HG03097 (cell line): ENCODE measurements around the gene CDCA7.
A peak's percentile ranks its signal among the peaks of the same experiment; 100 is the strongest.
"Not testable (repeated sequence)": the region's sequence is repeated elsewhere in the genome, so short reads cannot be mapped to it uniquely, and the experiment has no call there.

Experiments used
- ATAC-seq: cut with Tn5 transposase; IDR thresholded peaks from one replicate; pipeline ENCODE4 v1.9.1; 2021; ENCODE audit not compliant: unreplicated experiment, low FRiP score

CDCA7 gene

DNA sequence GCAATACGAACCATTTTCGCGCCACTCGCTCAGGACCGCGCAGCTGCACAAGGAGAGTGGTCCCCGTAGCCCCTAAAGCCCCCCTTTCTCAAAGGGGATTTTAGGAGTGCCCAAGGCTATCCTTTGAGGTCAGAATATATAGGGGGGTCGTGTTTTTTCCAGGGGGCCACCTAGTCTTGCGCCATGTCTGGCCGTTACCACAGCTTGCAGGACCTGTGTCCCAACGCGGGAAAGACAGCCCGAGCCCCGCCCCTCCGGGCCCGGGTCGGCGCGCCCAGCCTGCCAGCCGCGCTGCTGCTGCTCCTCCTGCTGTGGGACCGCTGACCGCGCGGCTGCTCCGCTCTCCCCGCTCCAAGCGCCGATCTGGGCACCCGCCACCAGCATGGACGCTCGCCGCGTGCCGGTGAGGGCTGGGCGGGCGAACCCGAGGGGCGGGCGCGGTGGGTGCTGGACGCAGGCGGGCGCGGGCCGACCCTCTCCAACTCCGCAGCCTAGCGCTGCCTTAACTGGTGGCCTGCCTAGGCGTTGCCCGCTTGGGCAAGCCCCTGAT lies at the start of gene CDCA7:
Gene CDCA7, plus strand, starts transcription at position 291 of the 550 bp plus-strand sequence. Its CDS starts 92 bp downstream, at position 383.
- peak; percentile 65 for ATAC-seq

DNA sequence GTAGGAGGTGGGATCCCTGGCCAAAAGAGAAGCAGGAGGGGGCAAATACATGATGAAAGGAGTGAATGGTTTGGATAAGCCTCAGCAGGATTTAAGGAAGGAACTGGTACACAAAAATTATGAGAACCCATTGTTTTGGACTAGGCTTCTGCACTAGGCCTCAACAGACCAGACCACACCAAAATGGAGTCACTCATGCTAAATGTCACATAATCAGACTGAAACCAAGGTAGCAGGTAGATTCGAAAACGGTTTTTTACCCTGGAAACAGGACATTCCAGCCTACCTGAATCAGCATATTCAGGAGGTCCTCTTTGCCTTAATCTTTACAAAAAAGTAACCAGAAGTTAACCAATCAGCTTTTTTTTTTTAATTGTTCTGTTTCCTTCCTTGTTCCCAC lies 49.4 kb upstream of the CDCA7 start:
- no peak for ATAC-seq

DNA sequence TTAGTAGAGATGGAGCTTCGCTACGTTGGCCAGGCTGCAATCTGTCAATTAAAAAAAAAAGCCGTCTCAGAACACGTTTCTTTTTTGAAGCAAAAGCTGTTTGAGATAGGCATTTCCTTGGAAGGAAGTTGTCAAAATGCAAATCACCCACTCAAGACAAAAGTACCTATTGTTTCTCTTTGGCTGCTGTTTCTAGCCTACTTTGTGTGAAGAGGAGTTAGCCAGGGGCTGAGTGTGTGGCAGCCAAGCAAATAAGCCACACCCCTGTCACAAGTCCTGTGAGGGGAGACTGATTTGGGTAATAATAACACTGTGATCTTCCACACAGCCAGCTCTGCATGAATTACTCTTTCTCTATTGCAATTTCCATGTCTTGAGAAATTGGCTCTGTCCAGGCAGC lies 47.4 kb upstream of the CDCA7 start:
- no peak for ATAC-seq

DNA sequence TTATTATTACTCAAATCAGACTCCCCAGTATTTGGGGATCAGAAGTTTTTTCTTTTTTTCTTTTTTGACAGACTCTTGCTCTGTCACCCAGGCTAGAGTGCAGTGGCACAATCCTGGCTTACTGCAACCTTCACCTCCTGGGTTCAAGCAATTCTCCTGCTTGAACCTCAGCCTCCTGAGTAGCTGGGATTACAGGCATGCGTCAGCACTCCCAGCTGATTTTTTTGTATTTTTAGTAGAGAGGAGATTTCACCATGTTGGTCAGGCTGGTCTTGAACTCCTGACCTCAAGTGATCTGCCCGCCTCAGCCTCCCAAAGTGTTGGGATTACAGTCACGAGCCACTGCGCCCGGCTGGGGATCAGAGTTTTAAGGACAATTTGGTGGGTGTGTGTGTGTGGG lies 45.3 kb upstream of the CDCA7 start:
- not testable (repeated sequence) for ATAC-seq

DNA sequence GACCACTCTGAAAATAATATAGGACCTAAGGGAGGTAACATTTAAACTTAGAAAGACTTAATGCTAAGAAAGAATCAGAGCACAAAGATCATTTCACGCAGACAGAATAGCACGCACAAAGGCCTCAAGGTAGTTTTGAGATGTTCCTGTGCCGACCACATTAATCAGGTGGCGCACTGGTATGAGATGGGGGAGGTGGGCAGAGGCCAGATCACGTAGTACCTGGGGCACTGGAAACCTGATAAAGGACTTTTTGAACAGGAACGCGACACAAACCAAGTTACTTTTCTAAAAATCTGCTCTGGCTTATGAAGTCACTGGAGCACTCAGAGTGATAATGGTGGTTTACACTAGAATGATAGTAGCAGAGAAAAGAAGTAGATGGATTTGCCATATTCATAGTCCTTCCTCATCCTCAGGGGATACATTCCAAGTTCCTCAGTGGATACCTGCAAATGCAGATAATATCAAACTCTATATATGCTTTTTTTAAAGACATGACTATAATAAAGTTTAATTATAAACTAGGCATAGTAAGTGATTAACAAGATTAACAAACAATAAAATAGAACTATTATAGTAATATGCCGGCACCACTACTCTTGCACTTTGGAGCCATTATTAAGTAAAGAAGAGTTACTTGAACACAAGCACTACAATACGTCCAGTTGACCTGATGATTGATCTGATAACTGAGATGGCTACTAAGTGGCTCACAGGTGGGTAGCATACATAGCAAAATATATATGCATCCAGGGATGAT lies 42.6 kb upstream of the CDCA7 start:
- ATAC-seq, result no peak

DNA sequence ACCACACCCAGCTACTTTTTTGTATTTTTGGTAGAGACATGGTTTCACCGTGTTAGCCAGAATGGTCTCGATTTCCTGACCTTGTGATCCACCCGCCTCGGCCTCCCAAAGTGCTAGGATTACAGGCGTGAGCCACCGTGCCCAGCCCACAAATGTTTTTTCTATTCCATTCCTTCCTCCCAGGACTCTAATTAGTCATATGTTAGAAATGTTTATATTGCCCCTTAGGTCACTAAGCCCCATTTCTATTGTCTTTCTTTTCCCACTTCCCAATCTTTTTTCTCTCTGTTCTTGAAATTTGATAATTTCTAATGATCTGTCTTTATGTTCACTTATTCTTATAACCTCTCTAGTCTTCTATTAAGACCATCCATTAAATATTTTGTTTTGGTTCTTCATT lies 31.3 kb upstream of the CDCA7 start:
- no peak for ATAC-seq

DNA sequence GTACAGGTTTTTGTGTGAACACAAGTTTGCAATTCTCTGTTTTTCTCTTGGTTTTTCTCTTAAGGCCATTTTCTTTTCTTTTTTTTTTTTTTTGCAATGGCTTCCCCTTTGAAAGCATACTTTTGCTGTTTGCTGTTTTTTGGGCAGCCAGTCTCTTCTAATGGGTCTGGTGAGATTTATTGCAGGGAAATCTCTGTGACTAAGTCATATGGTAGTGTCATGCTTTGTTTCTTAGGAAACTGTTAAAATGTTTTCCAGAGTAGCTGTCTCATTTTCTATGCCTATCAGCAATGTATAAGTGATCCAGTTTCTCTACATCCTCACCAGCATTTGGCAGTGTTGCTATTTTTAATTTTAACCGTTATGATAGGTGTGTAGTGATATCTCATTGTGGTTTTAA lies 27.9 kb upstream of the CDCA7 start:
- no peak for ATAC-seq

DNA sequence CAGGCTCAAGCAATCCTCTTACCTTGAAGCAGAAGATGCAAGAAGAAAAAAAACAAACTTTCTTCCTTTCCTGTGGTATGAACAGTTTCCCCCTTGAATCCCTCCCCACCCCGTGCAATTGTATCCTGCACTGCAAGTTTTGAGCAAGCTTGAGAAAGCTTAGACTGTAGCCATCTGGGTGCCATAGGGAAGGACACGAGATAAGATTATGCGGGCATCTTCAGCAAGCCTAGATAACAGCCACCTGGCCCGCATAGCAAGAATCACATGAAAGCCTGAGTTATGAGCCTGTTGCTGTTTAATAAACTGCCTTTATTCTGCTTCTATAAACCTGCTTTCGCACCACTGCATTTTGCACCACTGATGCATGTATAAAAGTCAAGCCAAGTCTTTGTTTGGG lies 27.3 kb upstream of the CDCA7 start:
- ATAC-seq, result no peak

DNA sequence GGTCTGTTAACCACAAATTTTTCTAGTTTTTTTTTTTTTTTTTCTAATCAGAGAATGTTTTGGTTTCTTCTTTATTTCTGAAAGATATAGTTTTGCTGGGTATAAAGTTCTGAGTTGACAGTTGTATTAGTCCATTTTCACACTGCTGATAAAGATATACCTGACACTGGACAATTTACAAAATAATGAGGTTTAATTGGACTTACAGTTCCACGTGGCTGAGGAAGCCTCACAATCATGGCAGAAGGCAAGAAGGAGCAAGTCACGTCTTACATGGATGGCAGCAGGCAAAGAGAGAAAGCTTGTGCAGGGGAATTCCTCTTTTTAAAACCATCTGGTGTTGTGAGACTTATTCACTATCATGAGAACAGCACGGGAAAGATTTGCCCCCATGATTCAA lies 21.7 kb upstream of the CDCA7 start:
- not testable (repeated sequence) for ATAC-seq

DNA sequence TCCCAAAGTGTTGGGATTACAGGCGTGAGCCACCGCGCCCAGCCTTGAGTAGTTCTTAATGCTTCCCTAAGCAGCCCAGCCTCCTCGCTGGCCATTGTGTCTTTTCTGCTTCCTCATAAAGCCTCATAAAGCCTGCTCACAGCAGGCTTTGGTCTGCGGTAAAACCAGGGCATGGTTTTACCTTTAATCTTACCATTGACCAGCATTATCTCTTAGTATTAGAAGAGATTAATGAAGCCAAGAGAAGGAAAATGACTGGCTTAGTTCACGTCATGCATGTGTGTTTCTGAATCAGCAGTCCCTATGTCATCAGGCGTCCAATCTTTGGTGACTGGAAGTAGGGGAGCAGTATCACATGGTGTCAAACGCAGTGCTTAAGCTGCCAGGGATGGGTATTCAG lies 14.9 kb upstream of the CDCA7 start:
- ATAC-seq, result no peak

DNA sequence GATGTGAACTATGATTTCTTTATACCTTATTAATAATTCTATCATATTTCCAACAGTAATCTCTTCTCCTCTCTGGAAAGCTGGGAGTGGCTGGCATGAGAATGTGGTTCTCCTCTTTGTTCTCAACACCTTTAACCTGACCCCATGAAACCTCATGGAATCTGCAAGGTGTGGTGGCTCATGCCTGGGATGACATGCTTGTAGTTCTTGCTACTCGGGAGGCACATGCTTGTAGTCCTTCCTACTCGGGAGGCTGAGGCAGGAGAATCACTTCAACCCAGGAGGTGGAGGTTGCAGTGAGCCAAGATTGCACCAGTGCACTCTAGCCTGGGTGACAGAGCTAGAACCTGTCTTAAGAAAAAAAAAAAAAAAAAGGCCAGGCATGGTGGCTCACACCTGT lies 10.8 kb upstream of the CDCA7 start:
- ATAC-seq, result no peak

DNA sequence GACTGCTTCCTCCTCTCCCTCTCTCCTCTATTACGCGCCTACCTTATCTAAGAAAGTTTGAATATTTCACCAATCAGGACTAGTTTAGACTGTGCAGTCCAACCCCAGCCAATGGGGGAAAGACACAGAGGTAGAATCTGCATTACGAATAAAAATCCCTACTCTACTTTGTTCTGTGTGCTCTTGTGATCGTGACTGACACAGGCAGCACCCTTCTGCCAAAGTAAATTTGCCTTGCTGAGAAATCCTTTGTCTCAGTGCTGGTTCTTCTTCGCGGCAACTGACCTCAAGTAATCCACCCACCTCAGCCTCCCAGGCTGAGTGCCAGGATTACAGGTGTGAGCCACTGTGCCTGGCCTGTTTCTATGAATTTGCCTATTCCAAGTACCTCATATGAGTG lies 8.6 kb upstream of the CDCA7 start:
- ATAC-seq, result no peak

DNA sequence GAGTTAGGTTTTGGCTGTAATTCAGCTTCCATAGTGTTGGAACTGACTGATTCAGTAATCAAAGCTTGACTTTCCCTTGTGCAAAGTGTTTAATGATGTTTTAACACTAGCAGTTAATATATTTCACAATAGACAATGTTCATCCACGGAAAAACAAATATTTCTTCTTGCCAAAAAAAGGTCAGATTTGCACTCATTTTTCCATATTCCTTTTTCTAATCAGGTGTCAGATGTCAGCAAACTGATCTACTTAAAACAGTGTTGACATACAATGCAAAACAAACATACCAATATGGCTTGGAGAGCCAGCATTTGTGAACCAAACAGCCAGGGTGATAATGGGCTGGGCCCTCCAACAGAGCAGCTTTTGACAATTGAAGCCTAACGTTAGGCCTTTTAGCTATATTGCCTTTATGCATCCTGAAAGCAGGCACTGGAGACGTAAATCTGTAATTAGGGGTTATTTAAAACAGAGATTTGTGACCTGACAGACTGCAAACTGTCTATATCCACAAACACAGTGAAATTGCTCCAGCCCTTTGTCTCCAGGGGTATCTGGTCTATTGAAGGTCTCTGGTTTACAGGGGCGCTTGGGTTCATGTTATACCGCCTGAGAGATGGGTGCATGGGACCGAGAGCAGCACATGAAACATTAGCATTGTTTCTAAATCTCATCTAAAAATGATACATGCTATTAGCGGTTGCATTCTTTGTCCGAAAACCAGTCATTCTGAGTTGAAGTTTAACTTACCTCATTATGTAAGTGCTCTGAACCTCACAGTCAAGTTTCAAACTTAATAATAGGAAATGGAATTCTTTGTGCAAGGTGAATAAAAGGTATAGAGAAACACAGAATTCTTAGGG lies 7.1 kb upstream of the CDCA7 start:
- ATAC-seq, result no peak

DNA sequence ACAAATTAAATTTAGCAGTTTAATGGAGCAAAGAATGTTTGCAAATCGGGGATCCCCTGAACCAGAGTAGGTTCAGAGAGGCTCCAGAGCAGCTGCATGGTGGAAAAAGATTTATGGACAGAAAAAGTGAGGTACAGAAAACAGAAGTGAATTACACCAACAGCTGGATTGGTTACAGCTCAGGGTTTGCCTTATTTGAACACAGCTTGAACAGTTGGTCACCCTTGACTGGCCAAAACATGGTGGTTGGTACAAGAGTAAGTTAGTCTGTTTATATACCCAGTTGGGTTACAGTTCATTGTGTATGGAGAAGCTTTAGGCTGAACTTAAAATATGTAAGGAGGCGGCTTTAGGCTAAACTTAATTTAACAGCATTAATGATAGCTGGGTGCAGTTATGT lies 5.4 kb upstream of the CDCA7 start:
- ATAC-seq, result no peak

DNA sequence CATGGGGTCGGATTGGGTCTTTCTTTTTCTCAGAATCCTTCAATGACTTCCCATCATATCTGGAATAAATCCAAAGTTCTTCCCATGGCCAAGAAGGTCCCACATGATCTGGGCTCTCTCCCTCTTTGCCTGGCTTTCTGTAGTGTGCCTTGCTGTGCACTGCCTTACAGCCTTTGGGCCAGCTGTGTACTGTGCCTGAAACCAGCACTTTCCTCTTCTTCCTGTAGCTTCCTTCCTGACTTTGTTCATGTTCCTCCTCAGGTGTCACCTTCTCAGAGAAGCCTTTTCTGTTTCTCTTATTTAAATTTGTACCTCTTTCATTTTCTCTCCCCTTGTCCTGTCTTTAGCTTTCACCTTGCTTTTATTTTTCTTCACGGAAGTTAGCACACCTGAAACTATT lies 4.3 kb upstream of the CDCA7 start:
- ATAC-seq, result no peak

DNA sequence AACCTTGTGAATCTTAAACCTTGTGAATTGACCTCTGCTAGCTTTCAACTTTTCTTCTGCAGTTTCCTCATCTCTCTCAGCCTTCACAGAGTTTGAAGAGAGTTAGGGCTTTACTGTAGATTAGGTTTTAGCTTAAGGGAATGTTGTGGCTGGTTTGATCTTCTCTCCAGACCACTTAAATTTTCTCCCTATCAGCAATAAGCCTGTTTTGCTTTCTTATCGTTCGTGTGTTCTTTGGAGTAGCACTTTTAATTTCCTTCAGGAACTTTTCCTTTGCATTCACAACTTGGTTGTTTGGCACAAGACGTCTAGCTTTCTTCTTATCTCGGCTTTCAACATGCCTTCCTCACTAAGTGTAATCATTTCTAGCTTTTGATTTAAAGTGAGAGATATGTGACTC lies 2.8 kb upstream of the CDCA7 start:
- ATAC-seq, result no peak

DNA sequence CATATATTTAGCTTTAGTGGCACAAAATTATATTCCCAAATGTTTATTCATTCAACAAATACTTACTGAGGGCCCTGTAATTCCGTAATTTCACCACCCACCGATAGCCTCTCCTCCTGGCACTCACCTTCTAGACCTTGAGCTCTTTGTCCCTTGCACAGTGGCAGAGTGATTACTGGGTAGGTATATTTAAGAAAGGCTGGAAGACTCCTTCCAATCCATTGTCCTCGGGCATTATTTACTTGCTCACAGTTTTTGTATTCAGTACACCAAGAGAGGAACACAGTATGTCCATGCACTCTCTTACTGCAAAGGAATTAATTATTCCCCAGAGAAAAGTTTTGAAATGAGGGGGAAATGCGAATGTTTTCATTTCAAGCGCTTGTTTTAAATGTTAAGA lies 1.1 kb upstream of the CDCA7 start:
- ATAC-seq, result no peak

DNA sequence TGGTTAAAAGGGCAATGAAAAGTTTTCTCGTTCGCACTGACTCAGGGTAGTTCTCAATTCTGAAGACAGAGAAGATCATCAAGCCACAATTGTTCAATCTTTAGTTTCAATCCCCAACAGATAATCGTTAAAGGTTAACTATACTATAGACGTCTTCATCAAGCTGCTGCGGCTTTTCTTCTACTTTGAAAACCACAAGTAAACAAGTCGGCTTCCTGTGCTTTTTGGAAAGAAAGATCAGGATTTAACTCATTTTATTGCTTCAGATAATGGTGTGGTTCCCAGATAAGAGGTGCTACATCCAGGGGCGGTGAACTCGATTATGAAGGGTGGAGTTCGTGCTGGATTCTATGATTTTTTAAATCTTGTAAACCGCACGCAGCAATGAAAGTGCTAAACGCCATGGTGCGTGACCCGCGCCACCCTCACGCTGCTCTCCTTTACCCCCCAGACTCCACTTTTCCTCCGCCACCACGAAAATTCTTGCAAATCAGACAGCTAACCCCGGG lies 545 bp upstream of the CDCA7 start:
- peak; percentile 39 for ATAC-seq

DNA sequence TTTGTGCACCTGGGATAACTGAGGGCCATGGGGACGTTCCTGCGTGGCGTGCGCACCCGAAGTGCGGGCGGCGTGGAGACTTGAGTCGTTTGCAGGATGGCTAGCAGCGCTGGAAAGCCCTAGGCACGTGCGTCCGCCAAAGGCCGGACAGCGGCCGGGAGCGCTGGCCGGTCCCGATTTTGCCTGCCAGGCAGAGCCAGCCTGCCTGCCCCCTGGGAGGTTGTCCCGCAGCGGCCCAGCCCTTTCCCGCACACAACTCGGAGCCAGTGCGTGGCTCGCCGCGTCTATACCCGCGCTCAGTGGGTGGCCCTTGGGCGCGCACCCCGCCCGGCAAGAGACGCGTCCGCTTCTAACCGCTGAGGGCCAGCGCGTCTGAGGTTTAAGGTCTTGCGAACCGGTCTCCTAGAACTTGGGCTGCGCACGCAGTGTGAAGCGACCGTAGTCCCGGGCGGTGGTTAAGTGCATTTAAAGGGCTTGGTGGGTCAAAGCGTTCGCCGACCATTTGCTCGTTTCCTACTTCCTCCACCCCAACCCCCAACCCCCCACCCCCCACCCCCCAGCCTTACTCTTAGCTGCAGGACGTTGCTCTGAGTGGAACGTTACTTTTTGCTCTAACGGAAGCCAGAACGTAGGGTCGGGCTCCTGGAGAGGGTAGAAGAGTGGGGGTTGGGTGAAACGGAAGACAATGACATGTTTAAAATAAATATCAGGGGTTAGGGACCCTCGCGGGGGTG lies 627 bp downstream of the CDCA7 start:
- peak; percentile 34 for ATAC-seq

DNA sequence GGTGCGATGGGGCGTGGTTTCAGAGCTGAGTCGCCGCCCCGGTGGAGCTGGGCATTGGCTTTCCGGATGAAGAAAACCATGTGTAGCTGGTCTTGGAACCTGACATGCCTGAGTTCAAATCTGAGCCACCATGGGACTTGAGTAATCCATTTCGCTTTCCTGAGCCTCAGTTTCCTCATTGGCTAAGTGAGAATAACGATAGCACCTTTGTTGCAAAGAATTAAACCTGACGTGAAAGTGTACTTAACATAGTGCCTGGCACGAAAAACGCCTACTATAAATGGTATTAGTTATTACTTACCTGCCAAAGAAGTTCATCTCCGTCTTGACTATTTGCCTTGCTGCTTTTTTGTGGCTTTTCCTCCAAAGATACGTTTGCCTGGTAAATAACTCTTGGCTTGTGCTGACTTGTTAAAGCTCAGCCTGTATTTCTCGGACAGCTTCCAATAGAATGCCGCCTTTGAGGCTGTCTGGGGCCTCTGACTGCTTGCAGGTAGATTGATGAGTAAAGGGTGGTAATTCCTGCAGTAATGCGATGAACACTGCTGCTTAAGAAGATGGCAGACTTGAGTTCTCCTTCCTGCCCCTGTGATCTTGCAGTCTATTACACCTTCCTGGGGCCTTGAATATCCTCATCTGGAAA lies 1.3 kb downstream of the CDCA7 start:
- no peak for ATAC-seq
